Fibroblast of villous mesenchyme (primary cell): ENCODE results near the gene HSD17B4. TPM values are rescaled to one million over a fixed set of nuclear protein-coding genes. Genes with fewer than 3 reads are reported as not detected.
A peak's percentile ranks its signal among the peaks of the same experiment; 100 is the strongest.

Source experiments
- DNase-seq: peaks from one replicate; pipeline ENCODE4 v3.0.0-alpha.2; 2010; ENCODE audit warnings: low read depth
- H3K4me3 ChIP-seq: 2 replicates; pipeline ENCODE4 v1.5.1; 2011; ENCODE audit warnings: low read depth, mild to moderate bottlenecking, low read length
- small RNA-seq: library from RNA; depleted of rRNA; stranded (forward); fragments of <200 nt; gene quantifications from one replicate; pipeline ENCODE3, GENCODE V24; 2012
- total RNA-seq: library from RNA; depleted of rRNA; stranded (reverse); fragments of >200 nt; gene quantifications from 2 replicates; pipeline ENCODE4 v1.2.3, GENCODE V29; 2012
- TF ChIP-seq, protein P1 (sequence below): IDR thresholded peaks from 2 replicates; pipeline ENCODE4 v1.5.1; 2012; ENCODE audit warnings: low read depth, mild to moderate bottlenecking, low read length; ENCODE audit not compliant: insufficient read depth

The HSD17B4 gene
- total RNA-seq, 1 donor: 183 TPM

DNA sequence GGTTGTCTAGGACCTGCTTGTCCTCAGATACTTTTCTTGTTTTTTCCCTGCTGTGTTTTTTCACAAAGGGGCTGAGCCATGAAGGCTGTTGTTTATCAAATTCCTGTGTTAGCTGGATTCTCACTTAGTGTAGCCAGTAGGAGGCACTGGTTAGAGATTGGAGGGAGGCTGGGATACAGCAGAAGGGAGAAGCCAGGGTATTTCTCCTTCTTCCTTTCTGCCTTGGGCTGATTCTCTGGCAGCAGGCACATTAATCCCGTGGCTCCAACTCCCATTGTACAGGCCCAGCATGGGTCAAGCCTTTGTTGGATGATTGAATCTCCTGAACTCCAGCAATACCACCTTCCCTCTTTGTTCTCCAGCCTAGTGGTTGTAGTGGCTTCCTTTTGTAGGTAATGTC, 130.7 kb downstream of the HSD17B4 start:
- no peak for DNase-seq
- TF ChIP-seq, protein P1, sequence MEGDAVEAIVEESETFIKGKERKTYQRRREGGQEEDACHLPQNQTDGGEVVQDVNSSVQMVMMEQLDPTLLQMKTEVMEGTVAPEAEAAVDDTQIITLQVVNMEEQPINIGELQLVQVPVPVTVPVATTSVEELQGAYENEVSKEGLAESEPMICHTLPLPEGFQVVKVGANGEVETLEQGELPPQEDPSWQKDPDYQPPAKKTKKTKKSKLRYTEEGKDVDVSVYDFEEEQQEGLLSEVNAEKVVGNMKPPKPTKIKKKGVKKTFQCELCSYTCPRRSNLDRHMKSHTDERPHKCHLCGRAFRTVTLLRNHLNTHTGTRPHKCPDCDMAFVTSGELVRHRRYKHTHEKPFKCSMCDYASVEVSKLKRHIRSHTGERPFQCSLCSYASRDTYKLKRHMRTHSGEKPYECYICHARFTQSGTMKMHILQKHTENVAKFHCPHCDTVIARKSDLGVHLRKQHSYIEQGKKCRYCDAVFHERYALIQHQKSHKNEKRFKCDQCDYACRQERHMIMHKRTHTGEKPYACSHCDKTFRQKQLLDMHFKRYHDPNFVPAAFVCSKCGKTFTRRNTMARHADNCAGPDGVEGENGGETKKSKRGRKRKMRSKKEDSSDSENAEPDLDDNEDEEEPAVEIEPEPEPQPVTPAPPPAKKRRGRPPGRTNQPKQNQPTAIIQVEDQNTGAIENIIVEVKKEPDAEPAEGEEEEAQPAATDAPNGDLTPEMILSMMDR: no peak
- no peak overlapping the region for H3K4me3 ChIP-seq

DNA sequence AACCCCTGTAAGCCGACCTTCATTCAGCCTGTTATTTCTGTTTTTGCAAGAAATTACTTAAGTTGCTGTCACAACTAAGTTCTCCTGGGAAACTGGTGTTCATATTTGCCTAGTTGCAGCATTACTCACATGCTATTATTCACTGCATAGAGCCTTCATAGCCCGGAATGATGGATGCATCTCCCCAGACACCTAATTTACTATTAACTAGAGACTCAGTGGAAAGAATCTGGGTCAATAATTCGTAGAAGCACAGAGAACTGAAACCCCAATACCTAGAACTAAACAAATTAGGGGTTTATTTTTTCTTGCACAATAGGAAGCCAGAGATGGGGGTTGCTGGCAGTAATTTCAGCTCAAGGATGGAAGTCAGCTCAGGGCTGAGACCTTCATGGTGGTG, 131.4 kb downstream of the HSD17B4 start:
- peak; percentile 27 for DNase-seq

More for the DNA sequence above, 131.4 kb downstream of the HSD17B4 start:
- H3K4me3 ChIP-seq: no peak overlapping the region
- TF ChIP-seq, protein P1: no peak

Small RNA genes within 50 kb of the gene (small RNA-seq; reads per million reads assigned to genes)
- gene RNA5SP190: not detected

Other genes starting within 250 kb of the HSD17B4 start
- gene TNFAIP8, start 96.5 kb upstream of the HSD17B4 start, total RNA-seq: 12.1 and 17.4 TPM in 2 replicates
- gene FAM170A, start 177.1 kb downstream of the HSD17B4 start, total RNA-seq: not detected in 2 replicates